Prostate gland (tissue), 2 donors: ENCODE measurements around the gene CAMKMT. TPM values are rescaled to one million over a fixed set of nuclear protein-coding genes. Genes with fewer than 3 reads are reported as not detected.

Experiments
- DNase-seq: peaks from one replicate; pipeline ENCODE4 v3.0.0-alpha.2; 2019; ENCODE audit warnings: low spot score
- H3K27ac ChIP-seq, 2 donors: fragments of 200-600 bp; sonication (generic); 2 replicates each; pipeline ENCODE4 v1.5.1; 2017 to 2019
- H3K27me3 ChIP-seq: fragments of 200-600 bp; sonication (generic); replicated peaks from 2 replicates; pipeline ENCODE4 v1.5.1; 2019; ENCODE audit not compliant: insufficient read depth
- H3K36me3 ChIP-seq, 2 donors: fragments of 200-600 bp; sonication (generic); 1 replicate in 1 of 2; 2 replicates in 1 of 2; pipeline versions ENCODE4 v1.5.1 to v1.8.1; 2017 to 2019
- H3K4me1 ChIP-seq: fragments of 200-600 bp; sonication (generic); replicated peaks from 2 replicates; pipeline ENCODE4 v1.5.1; 2019
- H3K4me3 ChIP-seq, 2 donors: fragments of 200-600 bp; sonication (generic); 2 replicates each; pipeline ENCODE4 v1.5.1; 2017 to 2019
- H3K9me3 ChIP-seq: fragments of 200-600 bp; sonication (generic); 2 replicates; pipeline ENCODE4 v1.5.1; 2017
- CTCF ChIP-seq, 4 experiments: fragments of 200-600 bp in 2 of 4; fragments of 450-650 bp in 2 of 4; sonication (generic) in 2 of 4; IDR thresholded peaks; 1 replicate in 3 of 4; 2 replicates in 1 of 4; pipeline ENCODE4 v1.5.1; 2016 to 2019; ENCODE audit warnings: antibody characterized with exemption in 4 of 4, mild to moderate bottlenecking in 2 of 4, moderate library complexity in 2 of 4
- POLR2A ChIP-seq: fragments of 450-650 bp; IDR thresholded peaks from one replicate; pipeline ENCODE4 v1.6.1; 2016; ENCODE audit warnings: antibody characterized with exemption, mild to moderate bottlenecking
- POLR2AphosphoS5 ChIP-seq: sonication (generic); formaldehyde crosslinking; IDR thresholded peaks from one replicate; pipeline ENCODE4 v1.6.1; 2017; ENCODE audit warnings: antibody characterized with exemption
- WGBS: methylation state at CpG from one replicate; pipeline ENCODE4 v1.1.5; 2018; 5-methylcytosine and 5-hydroxymethylcytosine counted together
- intact Hi-C: fragments of 100-400 bp; cut with DNase I; formaldehyde crosslinking; loops from one replicate; pipeline ENCODE4 v1.14.2; 2022
- total RNA-seq, 2 donors: library from RNA; depleted of rRNA; stranded (reverse); fragments of >200 nt; gene quantifications; one replicate each; pipeline ENCODE4 v1.1.0, GENCODE V29; 2016

The CAMKMT gene
- total RNA-seq, 2 donors from 2014 or later: 5.4 to 7.6 TPM

- DNase-seq: no peak
- Histone ChIP-seq H3K27me3 (no peaks in the 10 kb centered on the region), H3K9me3 (no peaks in the 10 kb centered on the region), H3K4me1 (no peaks in the 10 kb centered on the region), H3K27ac (no peak overlapping the region), H3K4me3 (no peak overlapping the region), H3K36me3 (peaks cover 0 to 5% of the 10 kb centered on the region in 2 donors)
- intact Hi-C loops: no loop called here
- no peak for TF ChIP-seq POLR2AphosphoS5
- no peak for TF ChIP-seq POLR2A
- no peak for TF ChIP-seq CTCF (IDR thresholded peaks at IDR 0.05)
- 100% methylated on average over 1 of the region's 1 CpG for WGBS
Measured at GRCh38 chr2:44330801-44331200, 30.9 kb upstream of the CAMKMT start.

- Histone ChIP-seq H3K9me3 (no peaks in the 10 kb centered on the region), H3K27me3 (no peaks in the 10 kb centered on the region), H3K27ac (no peak overlapping the region), H3K36me3 (peaks cover 0 to 5% of the 10 kb centered on the region in 2 donors), H3K4me1 (no peaks in the 10 kb centered on the region), H3K4me3 (no peak overlapping the region)
- intact Hi-C loops: no loop called here
- no peak for DNase-seq
- WGBS: 91% methylated on average over 1 of the region's 1 CpG
- TF ChIP-seq POLR2AphosphoS5 (no peak), POLR2A (no peak), CTCF (IDR thresholded peaks at IDR 0.05) (no peak)
Measured at GRCh38 chr2:44333994-44334393, 27.8 kb upstream of the CAMKMT start.

- intact Hi-C loops: no loop called here
- Histone ChIP-seq H3K27me3 (no peaks in the 10 kb centered on the region), H3K4me3 (no peak overlapping the region), H3K27ac (no peak overlapping the region), H3K4me1 (no peaks in the 10 kb centered on the region), H3K9me3 (no peaks in the 10 kb centered on the region), H3K36me3 (peaks cover 0 to 5% of the 10 kb centered on the region in 2 donors)
- 92% methylated on average over 2 of the region's 2 CpGs for WGBS
- no peak for DNase-seq
- TF ChIP-seq POLR2AphosphoS5 (no peak), CTCF (IDR thresholded peaks at IDR 0.05) (no peak), POLR2A (no peak)
Measured at GRCh38 chr2:44335806-44336538, 25.8 kb upstream of the CAMKMT start.

- Histone ChIP-seq H3K4me1 (no peaks in the 10 kb centered on the region), H3K36me3 (no peaks in the 10 kb centered on the region), H3K9me3 (no peaks in the 10 kb centered on the region), H3K4me3 (no peak overlapping the region), H3K27ac (no peak overlapping the region), H3K27me3 (no peaks in the 10 kb centered on the region)
- peak in 2 of 4 experiments; percentile 41 to 47 for TF ChIP-seq CTCF (IDR thresholded peaks at IDR 0.05)
- no peak for TF ChIP-seq POLR2A
- no peak for TF ChIP-seq POLR2AphosphoS5
- intact Hi-C loops: no loop called here
- DNase-seq: no peak
- WGBS: 92% methylated on average over 1 of the region's 1 CpG
Measured at GRCh38 chr2:44342854-44343253, 18.9 kb upstream of the CAMKMT start.

GRCh38 chr2:44347526-44347925, 14.2 kb upstream of the CAMKMT start:
- no peak for DNase-seq
- TF ChIP-seq CTCF (IDR thresholded peaks at IDR 0.05) (no peak), POLR2A (no peak)
- H3K36me3 ChIP-seq: no peaks in the 10 kb centered on the region
- H3K4me1 ChIP-seq: no peaks in the 10 kb centered on the region
- no peaks in the 10 kb centered on the region for H3K27me3 ChIP-seq
- intact Hi-C loops: no loop called here
- no peak overlapping the region for H3K27ac ChIP-seq
- no peak overlapping the region for H3K4me3 ChIP-seq
- WGBS: 48% methylated on average over 2 of the region's 2 CpGs
- no peaks in the 10 kb centered on the region for H3K9me3 ChIP-seq
